Measurements from ENCODE around the gene CACNA1G. TPM values are rescaled to one million over a fixed set of nuclear protein-coding genes. Genes with fewer than 3 reads are reported as not detected.

The CACNA1G gene
- total RNA-seq, 1 donor from 2014 or later = 0.27 TPM

DNA sequence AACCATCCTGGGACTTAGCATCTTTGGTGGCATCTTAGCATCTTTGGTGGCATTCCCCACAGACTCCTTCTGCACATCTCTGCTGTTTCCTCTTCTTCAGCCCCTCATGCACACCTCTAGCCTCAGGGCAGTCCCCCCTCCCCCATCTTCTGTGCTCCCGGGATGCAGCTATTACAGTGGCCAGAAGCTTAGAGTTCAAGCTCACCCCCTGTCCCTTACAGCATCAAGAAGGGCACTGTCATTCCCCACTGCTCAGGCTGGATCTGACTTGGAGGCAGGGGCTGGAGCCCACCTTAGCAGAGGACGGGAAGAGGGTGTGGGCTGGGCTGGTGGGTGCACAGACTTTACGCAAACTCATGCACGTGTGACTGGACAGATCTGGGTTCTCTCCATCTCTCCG is 27.3 kb upstream of the CACNA1G start:
- Histone ChIP-seq H2AFZ (ENCODE audit: low read depth, low read length) (no peak overlapping the region), H3K4me2 (ENCODE audit: low read length) (peak overlapping the region; percentile 74), H3K4me3 (ENCODE audit: insufficient read depth, low read depth, low read length) (no peak overlapping the region), H3K4me1 (ENCODE audit: insufficient read depth, low read length) (peaks cover 11% of the 10 kb centered on the region), H3K9ac (ENCODE audit: low read length) (no peak overlapping the region), H3K27ac (ENCODE audit: low read depth, low read length) (no peak overlapping the region), H3K36me3 (ENCODE audit: insufficient read depth, low read length) (no peaks in the 10 kb centered on the region), H3K79me2 (ENCODE audit: insufficient read depth, low read length) (no peaks in the 10 kb centered on the region), H4K20me1 (ENCODE audit: insufficient read depth, low read length) (no peaks in the 10 kb centered on the region), H3K9me3 (ENCODE audit: insufficient read depth, low read depth, low read length) (no peaks in the 10 kb centered on the region), H3K27me3 (ENCODE audit: insufficient read depth, low read length) (peaks cover 21% of the 10 kb centered on the region)
- no peak for DNase-seq (ENCODE audit: low read depth)
- Mint-ChIP-seq H3K4me3 (ENCODE audit: unreplicated experiment) (peak overlapping the region; percentile 67), H3K27me3 (ENCODE audit: low read depth, unreplicated experiment) (peaks cover 75% of the 10 kb centered on the region), H3K4me1 (ENCODE audit: low read depth, unreplicated experiment) (peaks cover 11% of the 10 kb centered on the region), H3K36me3 (ENCODE audit: low read depth, unreplicated experiment) (peaks cover 9% of the 10 kb centered on the region), H3K9me3 (ENCODE audit: unreplicated experiment) (peaks cover 3% of the 10 kb centered on the region), H3K27ac (ENCODE audit: unreplicated experiment) (no peak overlapping the region)
- no peak for FAIRE-seq
- TF ChIP-seq EZH2 (IDR thresholded peaks at IDR 0.05; ENCODE audit: insufficient read depth, low read length) = no peak
- no peak for TF ChIP-seq CTCF (IDR thresholded peaks at IDR 0.05; ENCODE audit: insufficient read depth, low read depth, low read length)

DNA sequence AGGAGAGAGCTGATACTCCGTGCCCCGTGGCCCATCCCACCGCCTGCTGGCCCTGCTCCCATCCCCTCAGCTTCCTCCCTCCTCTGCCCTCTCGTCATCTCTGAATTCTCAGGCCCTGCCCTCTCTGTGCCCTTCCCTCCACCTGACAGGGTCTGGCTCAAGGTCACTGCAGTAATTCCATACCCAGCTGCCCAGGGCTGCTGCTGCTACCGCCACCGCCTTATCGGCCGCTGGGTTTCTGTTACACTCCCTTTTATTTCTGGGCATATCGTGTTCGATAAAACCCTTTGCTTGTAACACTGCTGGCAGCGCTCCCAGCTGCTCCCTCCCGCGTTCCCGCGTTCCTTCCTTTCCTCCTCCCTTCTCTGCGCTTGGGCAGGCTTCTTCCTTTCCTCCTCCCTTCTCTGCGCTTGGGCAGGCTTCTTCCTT is 26.8 kb upstream of the CACNA1G start:
- H3K4me3 Mint-ChIP-seq (ENCODE audit: unreplicated experiment) = no peak overlapping the region
- TF ChIP-seq CTCF (IDR thresholded peaks at IDR 0.05; ENCODE audit: insufficient read depth, low read depth, low read length) (no peak), EZH2 (IDR thresholded peaks at IDR 0.05; ENCODE audit: insufficient read depth, low read length) (no peak)
- no peaks in the 10 kb centered on the region for H3K9me3 ChIP-seq (ENCODE audit: insufficient read depth, low read depth, low read length)
- no peak overlapping the region for H3K27ac ChIP-seq (ENCODE audit: low read depth, low read length)
- no peaks in the 10 kb centered on the region for H3K36me3 ChIP-seq (ENCODE audit: insufficient read depth, low read length)
- H3K36me3 Mint-ChIP-seq (ENCODE audit: low read depth, unreplicated experiment) = peaks cover 9% of the 10 kb centered on the region
- H2AFZ ChIP-seq (ENCODE audit: low read depth, low read length) = peak overlapping the region; percentile 38
- H3K4me1 ChIP-seq (ENCODE audit: insufficient read depth, low read length) = peaks cover 11% of the 10 kb centered on the region
- H3K9ac ChIP-seq (ENCODE audit: low read length) = no peak overlapping the region
- no peak overlapping the region for H3K4me3 ChIP-seq (ENCODE audit: insufficient read depth, low read depth, low read length)
- H4K20me1 ChIP-seq (ENCODE audit: insufficient read depth, low read length) = no peaks in the 10 kb centered on the region
- peak overlapping the region; percentile 74 for H3K4me2 ChIP-seq (ENCODE audit: low read length)
- peaks cover 21% of the 10 kb centered on the region for H3K27me3 ChIP-seq (ENCODE audit: insufficient read depth, low read length)
- peak overlapping the region; percentile 12 for H3K27ac Mint-ChIP-seq (ENCODE audit: unreplicated experiment)
- peaks cover 70% of the 10 kb centered on the region for H3K27me3 Mint-ChIP-seq (ENCODE audit: low read depth, unreplicated experiment)
- H3K4me1 Mint-ChIP-seq (ENCODE audit: low read depth, unreplicated experiment) = peaks cover 11% of the 10 kb centered on the region
- no peak for DNase-seq (ENCODE audit: low read depth)
- H3K9me3 Mint-ChIP-seq (ENCODE audit: unreplicated experiment) = peaks cover 2% of the 10 kb centered on the region
- FAIRE-seq = no peak
- H3K79me2 ChIP-seq (ENCODE audit: insufficient read depth, low read length) = no peaks in the 10 kb centered on the region

DNA sequence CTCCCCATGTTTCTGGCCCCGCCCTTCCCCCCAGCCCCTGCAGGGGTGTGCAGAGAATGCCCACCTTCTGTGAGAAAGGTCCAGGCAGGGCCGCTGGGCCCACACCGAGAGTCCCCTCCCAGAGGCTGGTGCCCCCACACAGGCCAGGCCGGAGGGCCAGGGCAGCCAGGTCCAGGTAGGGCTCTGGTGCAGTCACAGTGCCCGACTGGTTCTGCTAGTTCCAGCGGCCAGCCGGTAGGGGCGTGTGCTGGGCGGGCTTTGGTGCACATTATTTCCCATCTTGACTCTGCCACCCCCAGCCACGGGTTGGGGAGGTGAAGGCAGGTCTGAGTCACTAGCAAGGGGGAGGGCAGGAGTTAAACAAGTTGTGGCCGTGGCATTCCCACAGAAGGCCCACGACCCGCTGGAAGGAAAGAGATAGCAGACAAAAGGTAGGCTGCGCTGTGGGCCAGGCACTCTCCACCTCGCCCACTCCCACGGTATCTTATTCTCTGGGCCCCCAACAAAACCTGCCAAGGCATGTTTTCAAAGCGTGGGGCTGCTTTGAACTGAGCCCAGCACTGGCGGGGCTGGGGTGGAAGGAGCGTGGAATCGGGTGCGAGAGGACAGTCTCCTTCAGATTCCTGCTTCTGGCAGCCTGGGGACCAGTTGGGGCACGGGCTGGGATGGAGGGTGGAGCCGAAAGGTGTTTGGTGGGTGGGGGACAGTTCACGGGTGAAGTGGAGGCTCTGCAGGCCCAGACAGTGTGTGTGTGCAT is 26.1 kb upstream of the CACNA1G start:
- Mint-ChIP-seq H3K9me3 (ENCODE audit: unreplicated experiment) (peaks cover 2% of the 10 kb centered on the region), H3K4me3 (ENCODE audit: unreplicated experiment) (peak overlapping the region; percentile 68), H3K27ac (ENCODE audit: unreplicated experiment) (no peak overlapping the region), H3K27me3 (ENCODE audit: low read depth, unreplicated experiment) (peaks cover 69% of the 10 kb centered on the region), H3K4me1 (ENCODE audit: low read depth, unreplicated experiment) (peaks cover 11% of the 10 kb centered on the region), H3K36me3 (ENCODE audit: low read depth, unreplicated experiment) (peaks cover 9% of the 10 kb centered on the region)
- Histone ChIP-seq H3K79me2 (ENCODE audit: insufficient read depth, low read length) (no peaks in the 10 kb centered on the region), H3K9ac (ENCODE audit: low read length) (no peak overlapping the region), H3K27ac (ENCODE audit: low read depth, low read length) (no peak overlapping the region), H4K20me1 (ENCODE audit: insufficient read depth, low read length) (no peaks in the 10 kb centered on the region), H3K4me1 (ENCODE audit: insufficient read depth, low read length) (peaks cover 11% of the 10 kb centered on the region), H3K27me3 (ENCODE audit: insufficient read depth, low read length) (peaks cover 21% of the 10 kb centered on the region), H2AFZ (ENCODE audit: low read depth, low read length) (no peak overlapping the region), H3K4me2 (ENCODE audit: low read length) (peak overlapping the region; percentile 74), H3K4me3 (ENCODE audit: insufficient read depth, low read depth, low read length) (no peak overlapping the region), H3K36me3 (ENCODE audit: insufficient read depth, low read length) (no peaks in the 10 kb centered on the region), H3K9me3 (ENCODE audit: insufficient read depth, low read depth, low read length) (no peaks in the 10 kb centered on the region)
- FAIRE-seq (no peak), DNase-seq (ENCODE audit: low read depth) (peak; percentile 29)
- TF ChIP-seq EZH2 (IDR thresholded peaks at IDR 0.05; ENCODE audit: insufficient read depth, low read length) = no peak
- TF ChIP-seq CTCF (IDR thresholded peaks at IDR 0.05; ENCODE audit: insufficient read depth, low read depth, low read length) = peak; percentile 2
